Measurements from ENCODE around the gene TLCD4.
"Not testable (repeated sequence)": the region's sequence is repeated elsewhere in the genome, so short reads cannot be mapped to it uniquely, and the experiment has no call there.

TLCD4 gene

DNA sequence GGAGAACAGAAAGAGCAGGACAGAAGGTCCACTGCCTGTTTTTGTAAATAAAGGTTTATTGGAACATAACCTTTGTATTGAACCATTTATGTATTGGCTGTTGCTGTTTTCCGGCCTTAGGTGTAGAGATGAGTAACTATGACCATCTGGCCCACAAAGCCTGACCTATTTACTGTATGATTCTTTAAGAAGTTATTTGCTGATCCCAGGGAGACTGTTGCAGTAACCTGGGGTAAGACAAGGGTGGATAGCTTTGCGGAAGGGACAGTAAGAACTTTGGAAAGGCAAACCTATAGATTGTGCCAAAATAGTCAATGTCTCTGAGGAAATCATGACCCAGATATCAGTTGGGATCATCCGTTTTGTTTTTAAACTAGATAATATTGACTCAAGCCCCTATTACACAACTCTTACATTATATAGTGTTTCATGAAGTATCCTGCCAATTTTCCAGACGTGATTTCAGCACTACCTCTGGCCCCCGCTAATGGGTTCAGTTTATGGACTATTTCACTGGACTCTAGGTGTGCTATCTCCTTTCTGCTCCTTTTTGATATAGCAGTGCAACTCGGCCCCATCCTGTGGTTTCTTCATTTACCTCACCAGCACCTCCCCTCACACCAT lies 20.8 kb upstream of the TLCD4 start:
- no peak for DNase-seq

- DNase-seq, result no peak
Observed at GRCh38 chr1:95097426-95097825, 19.7 kb upstream of the TLCD4 start.

GRCh38 chr1:95098196-95098595 lies 19.0 kb upstream of the TLCD4 start:
- DNase-seq, result no peak

GRCh38 chr1:95108792-95109191 lies 8.4 kb upstream of the TLCD4 start:
- no peak for DNase-seq

- DNase-seq, result no peak
Observed at GRCh38 chr1:95111014-95111413, 6.1 kb upstream of the TLCD4 start.

GRCh38 chr1:95113684-95114083 lies 3.5 kb upstream of the TLCD4 start:
- no peak for DNase-seq

GRCh38 chr1:95115708-95116137 lies 1.4 kb upstream of the TLCD4 start:
- DNase-seq, result no peak

DNA sequence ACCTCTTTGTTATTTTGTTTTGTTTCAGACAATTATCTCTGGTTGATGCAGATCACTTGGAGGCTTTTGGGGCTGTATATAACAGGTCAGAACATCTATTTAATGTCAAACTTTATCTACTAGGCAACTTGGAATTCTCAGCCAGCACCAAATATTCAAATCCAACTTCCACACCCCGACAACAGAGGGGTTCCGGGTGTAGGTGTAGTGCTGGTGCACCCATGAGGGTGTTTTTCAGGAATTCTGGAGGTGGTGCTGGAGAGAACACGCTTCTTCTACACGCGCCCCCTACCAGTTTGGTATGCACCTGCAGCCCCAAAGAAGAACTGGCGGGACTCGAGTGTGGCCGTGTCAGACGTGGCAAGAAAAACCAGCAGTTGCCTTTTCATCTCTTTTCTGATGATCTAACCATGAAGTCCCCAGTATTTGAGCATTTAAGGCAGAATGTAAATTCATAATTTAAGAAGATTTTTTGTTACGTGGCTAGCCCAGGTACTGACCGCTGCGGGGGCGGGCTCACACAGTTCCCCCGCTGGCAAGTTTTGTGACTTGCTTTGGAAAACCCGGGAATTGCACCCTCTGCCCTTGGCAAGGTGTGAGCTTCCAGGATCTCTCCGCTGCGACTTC lies 462 bp upstream of the TLCD4 start:
- DNase-seq, result peak; percentile 47

GRCh38 chr1:95118067-95118499 lies 928 bp downstream of the TLCD4 start:
- peak; percentile 15 for DNase-seq

DNA sequence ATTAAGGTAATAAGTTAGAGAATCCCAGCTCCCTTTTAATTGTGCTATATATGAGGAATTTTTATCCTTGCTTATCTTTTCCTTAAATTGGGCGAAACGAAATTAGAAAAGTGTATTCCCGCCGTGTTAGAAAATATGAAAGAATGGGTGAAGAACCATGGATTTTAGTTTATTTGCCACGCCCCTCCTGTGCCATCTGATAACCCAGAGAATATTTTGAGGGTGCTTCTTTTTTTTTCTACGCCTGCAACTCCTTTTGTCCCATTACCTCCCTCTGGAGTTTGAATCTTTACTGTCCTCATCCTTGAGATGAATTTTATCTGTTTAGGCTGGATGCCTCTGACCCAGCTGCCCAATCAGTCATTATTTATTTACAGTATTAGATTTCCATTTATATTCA lies 1.6 kb downstream of the TLCD4 start:
- no peak for DNase-seq

DNA sequence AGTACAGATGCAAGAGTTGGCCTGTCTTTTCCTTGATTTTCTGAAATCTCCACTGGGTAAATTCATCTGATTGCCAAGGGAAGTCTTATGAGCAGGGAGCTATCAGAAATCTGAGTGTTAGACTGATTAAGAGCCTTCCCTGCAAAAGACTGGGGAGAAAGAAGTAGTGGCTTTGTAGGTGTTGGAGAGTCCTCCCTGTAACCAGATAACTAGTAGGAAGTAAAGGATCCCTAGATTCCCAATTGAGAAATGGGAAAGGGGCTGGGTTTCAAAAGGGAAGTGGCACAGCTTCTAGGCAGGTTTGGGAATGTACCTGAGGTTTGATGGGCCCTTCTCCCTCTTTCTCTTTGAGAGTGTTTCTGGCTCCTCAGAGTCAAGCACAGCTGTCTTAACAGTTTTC lies 2.1 kb downstream of the TLCD4 start:
- no peak for DNase-seq

GRCh38 chr1:95122151-95122697 lies 5.1 kb downstream of the TLCD4 start:
- no peak for DNase-seq

DNA sequence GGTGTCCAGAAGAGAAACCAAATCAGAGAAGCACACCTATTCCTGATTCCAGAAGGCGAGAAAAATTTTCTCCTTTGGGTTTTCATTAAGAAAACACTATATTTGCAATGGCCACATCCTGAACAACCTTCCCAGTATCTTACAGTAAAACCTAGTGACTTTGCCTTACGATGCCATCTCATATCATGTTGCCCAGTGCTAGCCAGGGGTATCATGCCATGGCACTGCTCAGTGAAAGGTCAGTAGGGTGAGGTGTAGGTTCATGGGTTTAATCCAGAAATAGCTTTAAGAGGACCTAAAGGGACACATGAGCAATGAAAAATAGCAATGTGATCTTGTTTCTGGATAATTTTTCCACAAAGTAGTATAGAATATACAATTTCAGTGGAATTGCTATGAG lies 7.2 kb downstream of the TLCD4 start:
- DNase-seq, result no peak

GRCh38 chr1:95126366-95126765 lies 9.2 kb downstream of the TLCD4 start:
- DNase-seq, result no peak

GRCh38 chr1:95126846-95127245 lies 9.7 kb downstream of the TLCD4 start:
- no peak for DNase-seq

DNA sequence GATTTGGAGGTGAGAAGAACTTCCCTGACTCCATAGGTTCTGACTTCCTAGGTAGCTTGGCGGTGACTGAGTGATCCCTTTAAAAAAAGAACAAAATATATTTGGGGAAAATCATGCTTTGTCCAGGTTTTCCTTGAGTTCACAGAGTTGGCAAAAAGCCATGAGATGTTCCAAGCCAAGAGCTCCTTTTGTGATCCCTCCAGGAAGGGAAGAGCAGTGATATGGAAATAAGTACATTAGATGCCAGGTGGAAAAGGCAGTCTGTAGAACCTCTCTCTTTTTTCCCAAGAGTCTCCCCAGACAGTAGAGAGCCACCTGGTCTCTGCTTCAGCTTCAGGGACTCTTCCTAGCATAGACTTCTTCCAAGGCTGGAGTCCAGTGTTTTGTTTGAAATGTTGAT lies 10.2 kb downstream of the TLCD4 start:
- no peak for DNase-seq

GRCh38 chr1:95132762-95133161 lies 15.6 kb downstream of the TLCD4 start:
- DNase-seq, result no peak

GRCh38 chr1:95133687-95134086 lies 16.5 kb downstream of the TLCD4 start:
- DNase-seq, result no peak

GRCh38 chr1:95138223-95138622 lies 21.1 kb downstream of the TLCD4 start:
- DNase-seq, result no peak

DNA sequence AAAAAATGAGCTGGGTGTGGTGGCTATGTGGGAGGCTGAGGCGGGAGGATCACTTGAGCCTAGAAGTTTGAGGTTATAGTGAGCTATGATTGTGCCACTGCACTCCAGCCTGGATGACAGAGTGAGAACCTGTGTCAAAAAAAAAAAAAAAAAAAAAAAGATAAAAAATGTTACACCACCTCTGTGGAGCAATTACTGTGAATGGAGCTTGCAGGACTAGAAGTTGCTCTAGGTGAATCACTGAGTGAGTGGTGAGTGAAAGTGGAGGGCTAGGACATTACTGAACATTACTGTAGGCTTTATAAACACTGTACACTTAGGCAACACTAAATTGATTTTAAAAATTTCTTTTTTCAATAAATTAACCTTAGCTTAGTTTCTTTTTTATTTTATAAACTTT lies 21.9 kb downstream of the TLCD4 start:
- no peak for DNase-seq

DNA sequence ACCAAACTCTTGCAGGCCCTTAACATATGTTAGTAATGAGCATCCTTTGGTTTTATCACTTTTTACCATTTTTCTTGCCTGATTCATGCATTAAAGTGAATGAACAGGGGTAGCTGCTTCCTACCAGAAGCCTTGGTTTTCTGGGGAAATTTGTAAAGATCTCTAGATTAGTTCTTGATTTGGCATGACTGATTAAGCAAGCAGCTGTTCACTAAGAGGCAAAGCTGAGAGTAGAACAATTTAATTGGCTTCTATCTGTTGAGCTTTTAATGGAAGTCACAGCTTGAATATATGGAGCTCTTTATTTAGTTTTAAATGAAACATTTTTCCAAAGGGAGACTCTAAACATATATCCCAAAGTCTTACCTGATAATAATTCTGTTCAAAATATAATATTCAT lies 23.6 kb downstream of the TLCD4 start:
- DNase-seq, result no peak

DNA sequence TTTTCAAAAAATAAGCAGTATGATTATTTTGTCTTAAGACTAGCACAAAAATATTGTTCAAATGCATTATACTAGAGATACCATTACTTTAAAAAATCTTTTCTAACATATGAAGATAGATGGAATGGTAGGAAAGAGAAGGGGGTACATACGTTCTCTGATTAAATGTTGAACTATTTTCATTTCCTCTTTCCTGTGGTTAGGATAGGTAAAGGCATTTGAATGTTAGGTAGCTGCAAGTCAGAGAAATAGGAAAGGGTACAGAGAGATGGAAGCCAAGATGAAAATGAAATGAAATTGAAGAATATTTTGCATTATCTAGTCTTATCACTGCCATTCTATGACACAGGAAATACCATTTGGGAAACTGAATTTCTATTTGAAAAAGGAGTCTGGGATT lies 28.3 kb downstream of the TLCD4 start:
- DNase-seq, result no peak

DNA sequence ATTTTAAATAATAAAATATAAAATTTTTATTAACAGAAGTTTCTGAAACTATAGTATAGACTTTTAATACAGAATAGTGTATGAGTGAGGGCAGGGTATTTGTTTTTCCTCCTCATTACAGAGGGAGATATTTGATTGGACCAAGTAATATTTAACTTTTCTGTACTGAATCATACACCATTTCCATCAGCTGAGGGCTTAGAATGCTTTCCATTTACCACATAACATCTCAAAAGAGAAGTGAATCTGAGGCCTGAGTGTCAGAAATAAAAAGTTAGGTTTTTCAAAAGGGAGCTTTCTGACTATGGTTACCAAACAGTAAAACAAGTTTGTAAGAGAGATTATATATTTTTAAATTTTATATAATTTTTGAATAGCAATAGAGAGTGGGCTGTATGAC lies 29.5 kb downstream of the TLCD4 start:
- no peak for DNase-seq

DNA sequence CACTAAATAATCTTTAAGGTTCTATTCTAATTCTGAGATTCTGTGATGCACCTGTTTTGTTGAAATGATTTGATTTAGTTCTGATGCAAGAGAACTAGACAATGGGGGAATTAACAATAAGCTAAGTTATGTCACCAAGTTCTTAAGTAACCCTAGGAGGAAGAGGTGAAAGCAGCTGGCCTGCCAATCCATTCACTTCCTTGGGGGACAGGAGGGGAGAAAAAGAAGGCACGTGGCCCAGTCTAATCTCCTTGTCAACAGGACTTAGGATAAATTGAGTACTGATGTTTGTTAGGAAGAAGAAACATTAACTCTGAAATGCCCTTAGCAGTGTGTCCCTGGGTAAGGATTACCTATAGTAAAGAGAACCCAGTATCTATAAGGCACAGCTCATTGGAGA lies 36.9 kb downstream of the TLCD4 start:
- DNase-seq, result no peak

DNA sequence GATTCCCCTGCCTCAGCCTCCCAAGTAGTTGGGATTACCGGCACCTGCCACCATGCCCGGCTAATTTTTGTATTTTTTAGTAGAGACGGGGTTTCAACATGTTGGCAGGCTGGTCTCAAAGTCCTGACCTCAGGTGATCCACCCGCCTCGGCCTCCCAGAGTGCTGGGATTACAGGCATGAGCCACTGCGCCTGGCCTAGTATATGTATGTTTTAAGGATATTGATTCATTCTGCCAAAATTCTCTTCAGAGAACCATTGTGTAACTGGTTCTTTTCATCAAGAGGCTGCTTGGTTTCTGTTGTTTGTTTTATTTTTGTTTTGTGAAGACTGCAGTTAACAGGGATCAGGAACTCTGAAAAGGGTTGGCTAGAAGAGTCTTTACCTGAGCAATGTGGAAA lies 48.4 kb downstream of the TLCD4 start:
- DNase-seq, result not testable (repeated sequence)
